ENCODE measurements around the gene OR11G2.
"Not testable (repeated sequence)": the region's sequence is repeated elsewhere in the genome, so short reads cannot be mapped to it uniquely, and the experiment has no call there.

The OR11G2 gene, protein sequence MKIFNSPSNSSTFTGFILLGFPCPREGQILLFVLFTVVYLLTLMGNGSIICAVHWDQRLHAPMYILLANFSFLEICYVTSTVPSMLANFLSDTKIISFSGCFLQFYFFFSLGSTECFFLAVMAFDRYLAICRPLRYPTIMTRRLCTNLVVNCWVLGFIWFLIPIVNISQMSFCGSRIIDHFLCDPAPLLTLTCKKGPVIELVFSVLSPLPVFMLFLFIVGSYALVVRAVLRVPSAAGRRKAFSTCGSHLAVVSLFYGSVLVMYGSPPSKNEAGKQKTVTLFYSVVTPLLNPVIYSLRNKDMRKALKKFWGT

DNA sequence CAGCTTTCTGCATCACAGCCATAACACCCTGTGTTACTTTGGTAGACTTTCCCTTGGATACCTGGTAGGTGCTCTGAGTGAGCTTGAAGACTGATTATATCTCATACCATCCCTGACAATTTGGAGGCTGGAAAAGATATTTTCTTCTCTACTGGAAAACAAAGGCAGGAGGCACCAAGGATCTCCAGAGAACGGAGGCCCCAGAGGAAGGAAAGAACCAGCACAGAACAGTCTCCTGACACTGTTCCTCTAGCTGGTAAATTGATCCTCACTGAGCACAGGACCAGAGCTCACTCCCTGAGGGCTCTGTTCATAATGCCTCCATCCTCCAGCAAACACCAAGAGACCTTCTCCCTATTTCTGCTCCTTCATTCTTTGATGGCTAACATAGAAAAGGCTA is at the start of gene OR11G2:
TSS of gene OR11G2 (plus strand) at position 301 of the 400 bp plus-strand sequence. CDS start 6,542 bp downstream, outside the sequence.
- DNase-seq = no peak

DNA sequence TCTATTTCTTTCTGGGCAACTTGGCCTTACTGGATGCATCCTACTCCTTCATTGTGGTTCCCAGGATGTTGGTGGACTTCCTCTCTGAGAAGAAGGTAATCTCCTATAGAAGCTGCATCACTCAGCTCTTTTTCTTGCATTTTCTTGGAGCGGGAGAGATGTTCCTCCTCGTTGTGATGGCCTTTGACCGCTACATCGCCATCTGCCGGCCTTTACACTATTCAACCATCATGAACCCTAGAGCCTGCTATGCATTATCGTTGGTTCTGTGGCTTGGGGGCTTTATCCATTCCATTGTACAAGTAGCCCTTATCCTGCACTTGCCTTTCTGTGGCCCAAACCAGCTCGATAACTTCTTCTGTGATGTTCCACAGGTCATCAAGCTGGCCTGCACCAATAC is 46.8 kb upstream of the OR11G2 start:
- DNase-seq = no peak

DNA sequence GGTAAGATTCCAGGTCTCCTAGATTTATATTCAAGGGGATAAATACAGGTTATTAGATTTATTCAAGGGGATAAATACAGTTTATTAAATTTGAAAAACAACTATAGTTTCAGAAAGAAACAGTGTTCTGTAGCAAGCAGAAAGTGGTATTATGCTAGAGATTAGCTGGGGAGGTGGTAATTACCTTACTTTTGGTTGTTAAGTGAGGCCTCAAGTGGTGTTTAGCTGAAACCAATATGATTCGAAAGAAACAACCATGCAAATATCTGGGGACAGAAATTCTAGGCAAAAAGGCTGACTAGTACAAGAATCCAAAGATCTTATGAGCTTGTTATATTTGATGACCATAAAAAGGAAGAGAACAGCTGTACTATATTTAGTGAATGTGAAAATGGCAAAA is 45.9 kb upstream of the OR11G2 start:
- no peak for DNase-seq

DNA sequence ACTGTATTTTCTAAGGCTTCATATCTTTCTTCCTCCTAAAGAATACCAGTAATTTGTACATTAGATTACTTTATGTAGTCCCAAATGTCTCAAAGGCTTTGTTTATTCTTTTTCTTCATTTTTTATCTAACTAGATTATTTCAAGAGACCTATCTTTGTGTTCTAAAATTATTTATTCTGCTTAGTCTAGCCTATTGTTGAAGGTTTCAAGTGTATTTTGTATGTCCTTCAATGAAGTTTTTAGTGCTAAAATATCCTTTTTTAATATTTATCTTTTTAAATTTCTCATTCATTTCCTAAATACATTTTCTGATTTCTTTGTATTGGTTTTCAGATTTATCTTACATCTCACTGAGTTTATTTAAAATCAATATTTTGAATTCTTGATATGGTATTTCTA is 26.2 kb upstream of the OR11G2 start:
- DNase-seq = no peak

DNA sequence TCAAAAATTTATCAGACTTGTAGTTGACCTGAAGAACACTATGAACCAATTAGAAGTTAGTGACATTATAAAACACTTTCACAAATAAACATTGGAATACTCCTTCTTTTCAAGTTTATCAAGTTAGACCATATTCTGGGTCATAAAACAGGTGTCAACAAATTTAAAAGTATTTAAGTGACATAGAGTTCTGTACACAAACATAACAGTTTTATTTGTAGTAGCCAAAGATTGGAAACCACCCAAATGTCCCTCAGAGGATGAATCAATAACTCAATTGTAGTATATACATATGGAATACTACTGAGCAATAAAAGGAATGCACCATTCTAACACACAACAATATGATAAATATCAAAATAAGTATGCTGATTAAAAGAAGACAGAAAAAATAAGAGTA is 23.6 kb upstream of the OR11G2 start:
- DNase-seq = no peak

DNA sequence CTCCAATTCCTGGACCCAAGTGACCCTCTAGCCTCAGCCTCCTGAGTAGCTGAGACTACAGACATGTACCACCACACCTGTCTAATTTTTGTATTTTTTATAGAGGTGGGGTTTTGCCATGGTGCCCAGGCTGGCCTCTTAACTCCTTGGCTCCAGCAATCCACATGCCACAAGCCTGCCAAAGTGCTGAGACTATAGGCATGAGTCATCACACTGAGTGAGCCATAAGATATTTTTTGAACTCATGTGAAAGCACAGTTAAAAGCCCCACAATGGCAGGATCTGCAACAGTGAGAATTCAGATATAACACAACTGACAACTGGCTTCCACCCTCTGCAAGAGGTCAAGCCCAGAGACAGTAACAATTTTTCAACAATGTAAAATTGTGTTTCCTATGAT is 20.8 kb upstream of the OR11G2 start:
- not testable (repeated sequence) for DNase-seq

DNA sequence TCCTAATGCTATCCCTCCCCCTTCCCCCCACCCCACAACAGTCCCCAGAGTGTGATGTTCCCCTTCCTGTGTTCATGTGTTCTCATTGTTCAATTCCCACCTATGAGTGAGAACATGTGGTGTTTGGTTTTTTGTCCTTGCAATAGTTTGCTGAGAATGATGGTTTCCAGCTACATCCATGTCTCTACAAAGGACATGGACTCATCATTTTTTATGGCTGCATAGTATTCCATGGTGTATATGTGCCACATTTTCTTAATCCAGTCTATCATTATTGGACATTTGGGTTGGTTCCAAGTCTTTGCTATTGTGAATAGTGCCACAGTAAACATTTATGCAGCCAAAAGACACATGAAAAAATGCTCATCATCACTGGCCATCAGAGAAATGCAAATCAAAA is 16.5 kb upstream of the OR11G2 start:
- not testable (repeated sequence) for DNase-seq

DNA sequence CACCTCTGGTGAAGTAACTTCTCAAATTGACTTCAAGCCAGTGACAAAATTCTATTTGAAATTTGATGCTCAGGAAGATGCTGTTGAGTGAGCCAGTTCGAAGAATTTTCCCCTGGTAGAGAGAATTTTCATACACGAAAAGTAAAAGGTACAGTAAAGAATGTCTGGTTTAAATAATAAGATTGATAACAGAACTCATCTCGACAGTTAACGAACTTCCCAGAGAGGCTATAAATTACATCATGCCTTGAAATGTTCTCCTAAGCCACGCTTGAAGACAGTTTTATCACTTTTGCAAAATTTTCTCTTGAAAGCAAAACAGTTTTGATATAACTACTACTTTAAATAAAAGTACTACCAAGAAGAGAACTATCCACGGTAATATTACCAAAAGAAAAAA is 14.4 kb upstream of the OR11G2 start:
- no peak for DNase-seq

DNA sequence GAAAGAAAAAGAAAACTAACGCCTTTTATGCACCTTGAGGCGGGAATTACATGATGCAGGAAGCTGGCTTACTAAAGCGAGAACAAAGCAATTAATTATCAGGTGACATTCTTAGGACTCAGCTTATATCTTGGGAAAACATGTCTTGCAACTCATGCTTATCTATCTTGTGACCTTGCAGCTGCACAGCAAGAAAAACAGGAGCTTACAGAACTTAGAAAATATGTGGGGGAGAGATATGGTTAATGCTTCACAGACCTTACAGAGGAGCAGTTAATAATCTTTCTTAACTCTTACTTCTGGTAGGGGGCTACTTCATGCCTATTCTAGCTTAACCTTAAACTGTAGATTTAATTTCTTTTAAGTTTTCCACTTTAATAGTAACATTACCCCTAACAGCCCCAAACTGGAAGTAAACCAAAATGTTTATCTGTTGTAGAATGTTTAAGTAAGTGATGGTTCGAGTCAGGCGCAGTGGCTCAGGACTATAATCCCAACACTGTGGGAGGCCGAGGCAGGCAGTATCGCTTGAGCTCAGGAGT is 13.2 kb upstream of the OR11G2 start:
- no peak for DNase-seq

DNA sequence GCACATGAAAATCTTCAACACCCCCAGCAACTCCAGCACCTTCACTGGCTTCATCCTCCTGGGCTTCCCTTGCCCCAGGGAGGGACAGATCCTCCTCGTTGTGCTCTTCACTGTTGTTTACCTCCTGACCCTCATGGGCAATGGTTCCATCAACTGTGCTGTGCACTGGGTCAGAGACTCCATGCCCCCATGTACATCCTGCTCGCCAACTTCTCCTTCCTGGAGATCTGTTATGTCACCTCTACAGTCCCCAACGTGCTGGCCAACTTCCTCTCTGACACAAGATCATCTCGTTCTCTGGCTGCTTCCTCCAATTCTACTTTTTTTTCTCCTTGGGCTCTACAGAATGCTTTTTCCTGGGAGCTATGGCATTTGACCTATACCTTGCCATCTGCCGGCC is 11.5 kb upstream of the OR11G2 start:
- DNase-seq = no peak

DNA sequence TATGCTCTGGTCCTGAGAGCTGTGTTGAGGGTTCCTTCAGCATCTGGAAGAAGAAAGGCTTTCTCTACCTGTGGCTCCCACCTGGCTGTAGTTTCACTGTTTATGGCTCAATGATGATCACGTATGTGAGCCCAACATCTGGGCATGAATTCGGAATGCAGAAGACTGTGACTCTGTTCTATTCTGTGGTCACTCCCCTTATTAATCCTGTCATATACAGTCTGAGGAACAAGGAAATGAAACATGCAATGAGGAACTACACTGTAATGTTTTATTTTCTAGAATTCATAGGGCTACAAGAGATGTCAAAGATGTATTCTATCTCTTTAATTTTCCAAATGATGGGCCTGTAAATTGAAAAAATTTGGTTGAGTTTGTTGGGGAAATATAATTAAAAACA is 10.8 kb upstream of the OR11G2 start:
- DNase-seq = no peak

DNA sequence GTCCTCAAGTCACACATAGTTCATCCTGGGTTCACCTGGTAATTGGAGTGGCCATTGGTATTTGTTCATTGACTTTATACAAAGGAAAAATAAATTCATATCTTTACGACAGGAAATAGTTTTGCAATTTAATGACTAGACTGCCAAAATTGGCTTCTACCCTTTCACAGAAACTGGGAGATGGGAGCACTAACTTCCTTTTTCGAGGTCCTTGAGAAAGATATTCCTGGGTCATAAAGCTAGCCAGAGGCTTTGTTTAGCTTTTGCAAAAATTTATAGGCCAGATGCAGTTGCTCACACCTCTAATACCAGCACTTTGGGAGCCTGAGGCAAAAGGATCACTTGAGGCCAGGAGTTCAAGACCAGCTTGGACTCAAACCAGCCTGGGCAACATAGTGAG is 10.2 kb upstream of the OR11G2 start:
- no peak for DNase-seq

DNA sequence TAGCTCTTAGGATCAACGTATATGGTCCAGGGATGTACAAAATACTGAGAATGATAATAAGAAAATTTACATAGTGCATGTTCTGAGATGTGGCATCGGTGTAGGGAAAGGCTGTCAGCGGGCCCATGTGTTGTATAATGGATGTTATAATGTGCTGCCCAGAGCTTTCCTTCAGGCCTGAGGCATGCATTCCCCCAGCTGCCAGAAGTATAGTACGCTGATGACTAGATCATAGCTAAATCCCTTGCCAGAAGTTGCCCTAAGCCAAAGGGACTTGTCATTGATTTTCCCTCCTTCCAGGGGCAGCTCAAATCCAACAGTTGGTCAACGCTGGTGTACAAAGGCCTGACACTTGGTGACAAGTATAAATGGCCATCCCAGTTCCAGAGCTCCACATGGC is 6.5 kb upstream of the OR11G2 start:
- DNase-seq = no peak

DNA sequence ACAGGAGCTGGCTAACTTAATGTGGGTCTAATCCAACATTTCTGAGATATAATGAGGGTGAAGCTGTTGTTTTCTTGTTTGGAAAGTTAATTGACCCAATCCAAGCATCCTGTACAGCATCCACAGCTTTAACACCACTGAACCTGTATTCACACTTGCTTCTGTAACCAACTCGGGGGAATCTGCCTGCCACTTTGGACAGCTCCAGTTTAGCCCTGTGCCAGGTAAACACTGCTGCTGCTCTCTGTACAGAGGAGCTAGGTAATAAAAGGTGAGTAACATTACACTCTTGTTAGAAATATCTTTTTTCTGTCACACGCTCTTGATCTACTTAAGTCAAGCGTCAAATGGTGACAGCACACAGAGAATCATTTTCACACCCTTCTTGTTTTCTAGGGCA is 700 bp downstream of the OR11G2 start:
- no peak for DNase-seq

DNA sequence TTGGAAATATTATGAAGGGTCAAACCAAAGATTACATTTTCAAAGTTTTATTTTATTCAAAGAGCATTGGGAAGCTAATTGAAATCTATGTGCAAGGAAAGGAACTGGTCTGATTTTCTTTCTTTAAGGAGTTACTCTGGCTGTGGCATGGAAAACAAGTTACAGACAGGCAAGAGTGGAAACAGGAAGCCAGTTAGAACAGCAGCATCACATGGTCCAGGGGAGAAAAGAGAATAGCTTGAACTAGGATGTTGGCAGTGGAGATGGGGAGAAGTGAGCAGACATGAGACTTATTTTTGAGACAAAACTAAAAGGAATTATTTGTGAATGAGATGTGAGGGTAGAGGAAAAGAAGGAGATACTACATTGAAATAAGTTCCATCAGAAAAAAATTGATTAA is 3.4 kb downstream of the OR11G2 start:
- no peak for DNase-seq

DNA sequence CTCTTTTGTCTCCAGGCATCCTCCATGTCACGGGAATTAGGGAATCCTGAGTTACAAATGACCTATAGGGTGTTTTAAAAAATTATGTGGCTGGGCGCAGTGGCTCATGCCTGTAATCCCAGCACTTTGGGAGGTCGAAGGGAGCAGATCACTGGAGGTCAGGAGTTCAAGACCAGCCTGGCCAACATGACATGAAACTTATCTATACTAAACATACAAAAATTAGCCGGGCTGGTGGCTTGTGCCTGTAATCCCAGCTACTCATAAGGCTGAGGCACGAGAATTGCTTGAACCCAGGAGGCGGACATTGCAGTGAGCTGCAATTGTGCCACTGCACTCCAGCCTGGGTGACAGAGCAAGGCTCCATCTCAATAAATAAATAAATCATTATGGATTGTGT is 4.5 kb downstream of the OR11G2 start:
- DNase-seq = not testable (repeated sequence)

DNA sequence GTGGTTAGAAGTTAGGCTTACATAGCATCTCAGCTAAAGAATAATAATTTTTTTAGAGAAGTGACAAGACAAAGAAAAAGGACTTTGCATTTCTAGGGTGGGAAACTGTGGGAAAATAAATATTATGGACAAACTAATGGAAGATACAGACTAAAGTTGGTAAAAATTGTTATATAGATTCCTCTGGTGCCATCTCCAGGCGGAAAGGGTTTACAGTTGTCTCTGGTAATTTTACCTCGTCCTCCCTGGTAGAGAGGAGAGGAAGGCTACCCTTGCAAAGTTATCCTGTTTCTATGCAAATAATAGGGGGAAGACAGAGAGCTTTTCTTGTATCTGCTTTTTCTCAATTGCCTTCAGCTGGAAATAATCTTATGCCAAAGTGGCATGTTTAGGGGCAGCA is 5.2 kb downstream of the OR11G2 start:
- DNase-seq = no peak

DNA sequence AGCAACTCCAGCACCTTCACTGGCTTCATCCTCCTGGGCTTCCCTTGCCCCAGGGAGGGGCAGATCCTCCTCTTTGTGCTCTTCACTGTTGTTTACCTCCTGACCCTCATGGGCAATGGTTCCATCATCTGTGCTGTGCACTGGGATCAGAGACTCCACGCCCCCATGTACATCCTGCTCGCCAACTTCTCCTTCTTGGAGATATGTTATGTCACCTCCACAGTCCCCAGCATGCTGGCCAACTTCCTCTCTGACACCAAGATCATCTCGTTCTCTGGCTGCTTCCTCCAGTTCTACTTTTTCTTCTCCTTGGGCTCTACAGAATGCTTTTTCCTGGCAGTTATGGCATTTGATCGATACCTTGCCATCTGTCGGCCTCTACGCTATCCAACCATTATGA is 6.8 kb downstream of the OR11G2 start:
- no peak for DNase-seq

DNA sequence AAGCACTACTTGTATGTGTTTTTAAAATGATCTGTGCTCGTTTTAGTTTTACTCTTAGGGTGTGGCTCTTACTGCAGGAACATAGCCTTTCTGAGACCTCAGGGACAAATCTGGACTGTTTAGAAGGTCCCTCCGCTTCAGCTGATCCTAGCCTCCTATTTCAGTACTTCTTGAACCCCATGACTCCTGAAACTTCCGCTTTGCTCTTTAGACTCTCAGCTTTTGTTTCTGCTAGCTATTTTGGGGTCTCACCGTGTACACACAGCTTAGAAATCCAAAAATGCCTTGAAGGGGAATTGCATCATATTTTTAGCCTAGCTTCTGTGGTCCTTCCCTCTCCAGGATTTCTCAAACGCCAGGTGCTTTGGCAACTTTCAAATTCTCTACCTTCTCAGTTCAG is 8.3 kb downstream of the OR11G2 start:
- DNase-seq = no peak

DNA sequence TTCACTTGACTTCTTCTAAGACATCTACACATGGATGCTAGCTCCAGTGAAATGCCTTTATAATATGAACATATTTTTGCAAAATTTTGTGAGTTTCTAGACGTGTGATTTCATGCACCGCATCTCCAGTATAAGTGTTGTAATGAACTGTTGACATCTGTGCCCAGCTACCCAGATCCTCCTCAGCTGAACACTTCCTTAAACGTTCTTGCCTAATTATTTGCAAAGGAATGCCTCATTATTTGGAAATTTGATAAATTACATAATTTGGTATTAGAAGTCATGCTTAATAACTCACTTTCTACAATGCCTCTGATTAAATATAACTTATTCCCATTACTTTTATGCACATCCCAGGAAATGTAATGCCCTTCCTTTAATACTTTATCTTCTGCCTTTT is 14.0 kb downstream of the OR11G2 start:
- DNase-seq = no peak

DNA sequence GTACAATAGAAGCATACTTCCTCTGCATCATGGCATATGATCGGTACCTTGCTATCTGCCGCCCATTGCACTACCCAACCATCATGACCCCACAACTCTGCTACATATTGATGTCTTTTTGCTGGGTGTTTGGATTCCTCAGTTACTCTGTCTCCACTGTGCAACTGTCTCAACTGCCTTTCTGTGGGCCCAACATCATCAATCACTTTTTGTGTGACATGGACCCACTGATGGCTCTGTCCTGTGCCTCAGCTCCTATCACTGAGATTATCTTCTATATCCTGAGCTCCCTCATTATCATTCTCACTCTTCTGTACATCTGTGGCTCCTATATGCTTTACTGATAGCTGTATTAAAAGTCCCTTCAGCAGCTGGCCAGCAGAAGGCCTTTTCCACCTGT is 18.9 kb downstream of the OR11G2 start:
- DNase-seq = no peak

DNA sequence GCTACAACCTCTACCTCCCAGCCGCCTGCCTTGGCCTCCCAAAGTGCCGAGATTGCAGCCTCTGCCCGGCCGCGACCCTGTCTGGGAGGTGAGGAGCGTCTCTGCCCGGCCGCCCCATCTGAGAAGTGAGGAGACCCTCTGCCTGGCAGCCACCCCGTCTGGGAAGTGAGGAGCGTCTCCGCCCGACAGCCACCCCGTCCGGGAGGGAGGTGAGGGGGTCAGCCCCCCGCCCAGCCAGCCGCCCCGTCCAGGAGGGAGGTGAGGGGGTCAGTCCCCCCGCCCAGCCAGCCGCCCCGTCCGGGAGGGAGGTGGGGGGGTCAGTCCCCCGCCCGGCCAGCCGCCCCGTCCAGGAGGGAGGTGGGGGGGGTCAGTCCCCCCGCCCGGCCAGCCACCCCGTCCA is 21.7 kb downstream of the OR11G2 start:
- DNase-seq = not testable (repeated sequence)

DNA sequence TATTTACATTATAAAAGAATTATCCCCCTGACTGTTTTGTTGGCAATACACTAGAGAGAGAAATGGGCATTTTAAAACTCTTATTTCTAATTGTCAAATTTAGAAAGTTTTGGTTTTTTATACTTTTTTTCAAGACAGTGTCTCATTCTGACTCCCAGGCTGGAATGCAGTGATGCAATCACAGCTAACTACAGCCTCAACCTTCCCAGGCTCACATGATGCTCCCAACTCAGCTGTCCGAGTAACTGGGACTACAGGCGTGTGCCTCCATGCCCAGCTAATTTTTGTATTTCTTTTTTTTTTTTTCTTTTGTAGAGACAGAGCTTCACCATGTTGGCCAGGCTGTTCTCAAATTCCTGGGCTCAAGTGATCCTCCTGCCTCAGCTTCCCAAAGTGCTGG is 24.5 kb downstream of the OR11G2 start:
- no peak for DNase-seq

DNA sequence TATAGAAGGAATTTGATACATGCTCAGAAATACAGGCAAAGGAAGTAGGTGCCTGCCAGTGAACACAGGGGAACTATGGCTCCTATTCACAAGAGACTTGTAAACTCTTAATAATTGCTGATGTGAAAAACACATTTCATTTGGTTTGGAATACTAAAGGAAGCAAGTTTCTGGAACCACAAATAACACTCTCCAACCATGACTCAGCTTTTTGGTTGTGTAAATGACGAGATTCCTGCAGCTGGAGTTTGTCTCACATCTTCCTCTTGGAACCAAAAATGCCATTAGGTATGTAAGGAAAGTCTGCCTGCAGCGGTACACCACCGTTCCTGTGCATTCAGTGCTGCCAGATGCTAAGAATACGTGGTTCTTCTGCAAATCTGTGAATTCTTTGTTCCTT is 28.3 kb downstream of the OR11G2 start:
- no peak for DNase-seq

DNA sequence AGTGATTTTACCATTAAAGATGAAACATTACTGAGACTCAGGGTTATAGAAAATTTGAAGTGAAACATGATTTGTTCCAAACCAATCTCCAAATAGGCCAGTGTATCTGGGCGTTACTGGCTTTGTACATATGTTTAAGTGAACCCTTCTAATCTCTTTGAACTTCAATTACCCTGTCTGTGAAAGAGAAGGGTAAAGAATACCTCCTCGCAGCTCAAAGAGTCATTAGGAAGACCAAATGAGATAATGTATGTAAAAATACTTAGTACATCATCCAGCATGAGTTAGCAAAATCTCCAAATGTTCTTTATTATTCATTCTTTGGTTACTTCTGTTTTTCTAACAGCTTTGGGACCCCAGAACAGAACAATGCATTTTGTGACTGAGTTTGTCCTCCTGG is 32.7 kb downstream of the OR11G2 start, which contains the start of gene OR11H6:
TSS of gene OR11H6 (plus strand) at position 301 of the 400 bp plus-strand sequence. CDS start at position 301, 0 bp downstream.
- DNase-seq = no peak

Measured in stimulated activated CD4-positive, alpha-beta T cell treated with anti-CD3 and anti-CD28 coated beads, Interleukin-4, amount 100 ng/mL, for 1 hour (primary cell).